BE2C (cell line): Measurements from ENCODE around the gene UNC5CL.
"Not testable (repeated sequence)": the region's sequence is repeated elsewhere in the genome, so short reads cannot be mapped to it uniquely, and the experiment has no call there.

Experiments
- DNase-seq: peaks from one replicate; pipeline ENCODE4 v3.0.0-alpha.2; 2020
- H3K27me3 ChIP-seq: fragments of 250-450 bp; sonication (Bioruptor Pico); 2 replicates; pipeline ENCODE4 v1.5.1; 2020; ENCODE audit warnings: mild to moderate bottlenecking
- H3K36me3 ChIP-seq: fragments of 250-450 bp; sonication (Bioruptor Pico); 2 replicates; pipeline ENCODE4 v1.5.1; 2020; ENCODE audit warnings: mild to moderate bottlenecking
- H3K4me1 ChIP-seq: fragments of 250-450 bp; sonication (Bioruptor Pico); 2 replicates; pipeline ENCODE4 v1.5.1; 2020
- H3K4me3 ChIP-seq: 2 replicates; pipeline ENCODE4 v1.5.1; 2011; ENCODE audit warnings: low read depth, low read length
- H3K9me3 ChIP-seq: fragments of 250-450 bp; sonication (Bioruptor Pico); 2 replicates; pipeline ENCODE4 v1.5.1; 2020
- TF ChIP-seq, protein P1 (sequence below): IDR thresholded peaks from 2 replicates; pipeline ENCODE4 v1.5.1; 2012; ENCODE audit warnings: mild to moderate bottlenecking, low read depth, low read length

UNC5CL gene

DNA sequence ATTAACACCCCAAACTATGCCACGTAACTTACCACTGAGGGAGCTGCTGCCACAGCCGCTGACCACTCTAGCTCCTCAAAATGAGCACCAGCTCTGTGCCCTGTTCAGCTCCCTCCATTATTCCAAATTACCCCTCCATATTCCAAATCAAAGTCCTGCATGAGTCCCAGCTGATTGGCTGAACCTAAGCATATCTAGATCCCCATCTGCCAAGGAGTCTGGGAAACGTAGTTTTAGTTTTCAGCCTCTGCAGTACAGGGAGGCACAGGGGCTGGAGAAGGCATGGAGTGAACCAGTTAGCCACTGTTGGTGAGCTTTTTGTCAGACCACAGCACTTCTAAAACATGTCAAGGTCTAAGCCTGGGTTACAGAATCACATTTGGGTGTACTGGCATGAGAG is 15.9 kb downstream of the UNC5CL start:
- H3K4me1 ChIP-seq, result peaks cover 18% of the 10 kb centered on the region
- H3K27me3 ChIP-seq, result no peaks in the 10 kb centered on the region
- H3K4me3 ChIP-seq, result no peak overlapping the region
- no peaks in the 10 kb centered on the region for H3K9me3 ChIP-seq
- DNase-seq, result no peak
- TF ChIP-seq, protein P1, sequence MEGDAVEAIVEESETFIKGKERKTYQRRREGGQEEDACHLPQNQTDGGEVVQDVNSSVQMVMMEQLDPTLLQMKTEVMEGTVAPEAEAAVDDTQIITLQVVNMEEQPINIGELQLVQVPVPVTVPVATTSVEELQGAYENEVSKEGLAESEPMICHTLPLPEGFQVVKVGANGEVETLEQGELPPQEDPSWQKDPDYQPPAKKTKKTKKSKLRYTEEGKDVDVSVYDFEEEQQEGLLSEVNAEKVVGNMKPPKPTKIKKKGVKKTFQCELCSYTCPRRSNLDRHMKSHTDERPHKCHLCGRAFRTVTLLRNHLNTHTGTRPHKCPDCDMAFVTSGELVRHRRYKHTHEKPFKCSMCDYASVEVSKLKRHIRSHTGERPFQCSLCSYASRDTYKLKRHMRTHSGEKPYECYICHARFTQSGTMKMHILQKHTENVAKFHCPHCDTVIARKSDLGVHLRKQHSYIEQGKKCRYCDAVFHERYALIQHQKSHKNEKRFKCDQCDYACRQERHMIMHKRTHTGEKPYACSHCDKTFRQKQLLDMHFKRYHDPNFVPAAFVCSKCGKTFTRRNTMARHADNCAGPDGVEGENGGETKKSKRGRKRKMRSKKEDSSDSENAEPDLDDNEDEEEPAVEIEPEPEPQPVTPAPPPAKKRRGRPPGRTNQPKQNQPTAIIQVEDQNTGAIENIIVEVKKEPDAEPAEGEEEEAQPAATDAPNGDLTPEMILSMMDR, result no peak
- no peaks in the 10 kb centered on the region for H3K36me3 ChIP-seq

DNA sequence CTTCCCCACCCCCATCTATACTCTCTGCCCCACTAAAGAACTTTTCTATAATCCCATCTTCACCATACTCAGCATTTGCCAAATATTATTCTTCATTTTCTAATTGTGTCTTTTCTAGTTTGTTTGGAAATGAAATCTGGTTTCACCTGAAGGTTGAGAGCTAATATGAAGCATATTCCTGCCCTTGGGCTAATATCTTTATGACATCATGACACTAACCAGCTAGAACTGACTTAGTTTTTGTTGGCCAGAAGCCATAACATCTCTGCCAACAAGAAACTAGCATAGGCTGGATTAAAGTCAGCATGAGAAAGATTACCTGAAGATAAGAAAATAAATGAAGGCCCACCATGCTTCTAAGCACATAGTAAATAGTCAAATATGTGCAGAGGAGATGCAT is 16.7 kb downstream of the UNC5CL start:
- Histone ChIP-seq H3K4me1 (peaks cover 18% of the 10 kb centered on the region), H3K36me3 (no peaks in the 10 kb centered on the region), H3K9me3 (no peaks in the 10 kb centered on the region), H3K4me3 (no peak overlapping the region), H3K27me3 (no peaks in the 10 kb centered on the region)
- TF ChIP-seq, protein P1, result no peak
- DNase-seq, result no peak

DNA sequence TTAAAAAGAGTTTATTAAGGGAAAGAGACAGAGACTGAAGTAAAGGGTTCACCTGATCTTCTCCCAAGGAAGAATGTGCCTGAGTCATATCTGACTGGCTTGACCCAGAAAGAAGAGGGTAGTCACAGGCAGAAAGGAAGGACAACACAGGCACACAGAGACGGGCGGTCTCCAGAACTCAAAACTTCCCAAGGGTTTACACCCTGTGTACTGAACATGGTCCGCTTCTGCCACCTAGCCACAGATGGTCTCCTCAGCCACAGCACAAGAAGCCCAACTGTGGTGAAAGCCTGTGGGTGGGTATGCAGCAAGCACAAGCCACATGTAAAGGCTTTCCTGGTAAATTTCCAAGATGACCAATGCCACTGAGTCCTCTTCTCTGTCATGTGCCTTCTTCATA is 17.2 kb downstream of the UNC5CL start:
- Histone ChIP-seq H3K27me3 (no peaks in the 10 kb centered on the region), H3K36me3 (no peaks in the 10 kb centered on the region), H3K9me3 (no peaks in the 10 kb centered on the region), H3K4me1 (peaks cover 18% of the 10 kb centered on the region), H3K4me3 (no peak overlapping the region)
- TF ChIP-seq, protein P1, result peak; percentile 47
- DNase-seq, result peak; percentile 59

DNA sequence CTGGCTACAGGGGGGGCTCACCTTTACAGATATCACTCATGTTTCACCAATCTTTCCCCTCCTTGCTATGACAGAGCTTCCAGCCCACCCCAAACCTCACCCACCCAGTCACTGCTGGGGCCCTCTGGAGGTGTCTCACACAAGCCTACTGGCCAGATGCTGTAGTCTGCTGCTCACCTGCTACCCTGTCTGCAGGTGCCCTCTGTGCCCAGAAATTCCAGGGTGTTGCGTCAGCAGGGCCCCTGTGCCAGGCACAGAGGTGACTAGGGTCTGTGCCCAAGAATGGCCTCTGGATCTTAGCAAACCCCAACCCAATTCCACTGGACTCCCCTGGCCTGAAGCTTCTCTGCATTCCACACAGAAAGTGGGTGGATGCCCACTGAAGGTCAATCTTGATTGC is 21.4 kb downstream of the UNC5CL start:
- TF ChIP-seq, protein P1, result no peak
- no peaks in the 10 kb centered on the region for H3K36me3 ChIP-seq
- no peaks in the 10 kb centered on the region for H3K27me3 ChIP-seq
- DNase-seq, result no peak
- H3K4me3 ChIP-seq, result no peak overlapping the region
- H3K9me3 ChIP-seq, result no peaks in the 10 kb centered on the region
- peaks cover 12% of the 10 kb centered on the region for H3K4me1 ChIP-seq

DNA sequence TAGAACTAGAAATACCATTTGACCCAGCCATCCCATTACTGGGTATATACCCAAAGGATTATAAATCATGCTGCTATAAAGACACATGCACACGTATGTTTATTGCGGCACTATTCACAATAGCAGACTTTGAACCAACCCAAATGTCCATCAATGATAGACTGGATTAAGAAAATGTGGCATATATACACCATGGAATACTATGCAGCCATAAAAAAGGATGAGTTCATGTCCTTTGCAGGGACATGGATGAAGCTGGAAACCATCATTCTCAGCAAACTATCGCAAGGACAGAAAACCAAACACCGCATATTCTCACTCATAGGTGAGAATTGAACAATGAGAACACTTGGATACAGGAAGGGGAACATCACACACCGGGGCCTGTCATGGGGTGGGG is 23.2 kb downstream of the UNC5CL start:
- not testable (repeated sequence) for H3K27me3 ChIP-seq, H3K9me3 ChIP-seq, H3K36me3 ChIP-seq, DNase-seq, H3K4me1 ChIP-seq, H3K4me3 ChIP-seq

DNA sequence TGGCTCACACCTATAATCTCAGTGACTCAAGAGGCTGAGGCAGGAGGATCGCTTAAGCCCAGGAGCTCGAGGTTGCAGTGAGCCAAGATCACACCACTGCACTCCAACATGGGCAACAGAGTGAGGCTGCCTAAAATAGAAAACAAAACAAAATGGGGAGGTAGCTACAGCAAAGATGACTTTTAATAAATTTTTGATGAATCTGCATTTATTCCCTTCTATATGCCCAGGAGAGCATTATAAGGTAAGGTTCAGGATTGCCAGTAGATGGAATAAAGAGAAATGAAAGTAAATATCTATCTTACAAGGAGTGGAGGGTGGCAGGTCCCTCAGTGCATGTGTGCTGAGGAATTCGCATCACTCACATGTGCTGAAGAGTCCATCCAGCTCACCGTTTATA is 24.2 kb downstream of the UNC5CL start:
- TF ChIP-seq, protein P1, result no peak
- Histone ChIP-seq H3K9me3 (no peaks in the 10 kb centered on the region), H3K27me3 (no peaks in the 10 kb centered on the region), H3K4me1 (no peaks in the 10 kb centered on the region), H3K4me3 (no peak overlapping the region), H3K36me3 (no peaks in the 10 kb centered on the region)
- DNase-seq, result no peak
